IMR-90 (cell line): ENCODE measurements around the gene NDUFAF7. TPM values are rescaled to one million over a fixed set of nuclear protein-coding genes. Genes with fewer than 3 reads are reported as not detected.
A peak's percentile ranks its signal among the peaks of the same experiment; 100 is the strongest.

Experiments used
- ATAC-seq: fragments of 200-7000 bp; cut with Tn5 transposase; 2 replicates; pipeline ENCODE4 v1.9.1; 2020; ENCODE audit warnings: low read depth, mild to moderate bottlenecking, moderate library complexity
- BruUV-seq: library from RNA; stranded (reverse); fragments of 400-500 nt; replicated peaks from 2 replicates; lab custom pipeline; 2021; lab: Mats Ljungman, UMichigan
- CTCF ChIA-PET: fragments of 300-600 bp; formaldehyde crosslinking; extraction: SDS; loops from one replicate; lab custom pipeline; 2021; ENCODE audit warnings: antibody characterized with exemption; lab: Yijun Ruan, JAX
- POLR2A ChIA-PET: fragments of 300-600 bp; sonication (Branson Sonifier 250); formaldehyde crosslinking; loops from one replicate; lab custom pipeline; 2022; ENCODE audit warnings: antibody characterized with exemption; ENCODE audit not compliant: unreplicated experiment; lab: Charles Lee
- DNase-seq: peaks from one replicate; pipeline ENCODE4 v3.0.0; 2013
- H2AFZ ChIP-seq: replicated peaks from 2 replicates; pipeline ENCODE3; 2013; ENCODE audit warnings: low read length, mild to moderate bottlenecking; ENCODE audit not compliant: poor library complexity
- H2AK5ac ChIP-seq: 2 replicates; pipeline ENCODE4 v1.6.1; 2013; ENCODE audit warnings: low read depth, low read length, inconsistent platforms
- H2AK9ac ChIP-seq: replicated peaks from 2 replicates; pipeline ENCODE3; 2013; ENCODE audit warnings: mild to moderate bottlenecking, low read depth, low read length, moderate library complexity; ENCODE audit not compliant: poor library complexity
- H2BK120ac ChIP-seq: 2 replicates; pipeline ENCODE4 v1.6.1; 2013; ENCODE audit warnings: low read depth, low read length, inconsistent platforms
- H2BK15ac ChIP-seq: 3 replicates; pipeline ENCODE4 v1.6.1; 2013; ENCODE audit warnings: low read depth, low read length, inconsistent platforms
- H2BK20ac ChIP-seq: 2 replicates; pipeline ENCODE4 v1.6.1; 2013; ENCODE audit warnings: low read depth, mild to moderate bottlenecking, inconsistent platforms, low read length, moderate library complexity
- H2BK5ac ChIP-seq: 2 replicates; pipeline ENCODE4 v1.6.1; 2013; ENCODE audit warnings: mild to moderate bottlenecking, low read depth, low read length, inconsistent platforms; ENCODE audit not compliant: poor library complexity, severe bottlenecking
- H3K14ac ChIP-seq: replicated peaks from 2 replicates; pipeline ENCODE4 v1.6.1; 2013; ENCODE audit warnings: low read depth, low read length, inconsistent platforms
- H3K18ac ChIP-seq: 2 replicates; pipeline ENCODE4 v1.6.1; 2013; ENCODE audit warnings: low read depth, low read length, control low read depth
- H3K23ac ChIP-seq: 2 replicates; pipeline ENCODE4 v1.6.1; 2013; ENCODE audit warnings: low read depth, low read length, inconsistent platforms
- H3K27ac ChIP-seq: 2 replicates; pipeline ENCODE4 v1.5.1; 2013; ENCODE audit warnings: mild to moderate bottlenecking, control low read depth, low read length; ENCODE audit not compliant: insufficient read depth
- H3K27me3 ChIP-seq: 2 replicates; pipeline ENCODE4 v1.6.1; 2013; ENCODE audit warnings: low read length; ENCODE audit not compliant: control insufficient read depth, insufficient read depth
- H3K36me3 ChIP-seq: 2 replicates; pipeline ENCODE4 v1.6.1; 2013; ENCODE audit warnings: low read length, mixed read lengths; ENCODE audit not compliant: control insufficient read depth, insufficient read depth
- H3K4ac ChIP-seq: 2 replicates; pipeline ENCODE4 v1.6.1; 2013; ENCODE audit warnings: low read depth, low read length, inconsistent platforms
- H3K4me1 ChIP-seq: 2 replicates; pipeline ENCODE4 v1.6.1; 2013; ENCODE audit warnings: low read length, mixed read lengths; ENCODE audit not compliant: control insufficient read depth, insufficient read depth
- H3K4me2 ChIP-seq: 2 replicates; pipeline ENCODE4 v1.6.1; 2013; ENCODE audit warnings: low read depth, mild to moderate bottlenecking, control low read depth, low read length, moderate library complexity
- H3K4me3 ChIP-seq: 2 replicates; pipeline ENCODE4 v1.5.1; 2013; ENCODE audit warnings: low read depth, mild to moderate bottlenecking, control low read depth, low read length, moderate library complexity; ENCODE audit not compliant: insufficient read depth
- H3K56ac ChIP-seq: 2 replicates; pipeline ENCODE4 v1.6.1; 2013; ENCODE audit warnings: low read length, inconsistent platforms; ENCODE audit not compliant: insufficient read depth; ENCODE audit errors: extremely low read depth
- H3K79me1 ChIP-seq, 2 experiments: 2 replicates each; pipeline ENCODE4 v1.6.1; 2013; ENCODE audit warnings: low read length in 2 of 2, inconsistent platforms in 1 of 2, low read depth in 1 of 2
- H3K9ac ChIP-seq: 2 replicates; pipeline ENCODE4 v1.6.1; 2013; ENCODE audit warnings: low read depth, low read length, control low read depth
- H3K9me1 ChIP-seq: 2 replicates; pipeline ENCODE4 v1.6.1; 2013; ENCODE audit warnings: low read length, inconsistent platforms; ENCODE audit not compliant: insufficient read depth
- H3K9me3 ChIP-seq: 2 replicates; pipeline ENCODE4 v1.6.1; 2013; ENCODE audit warnings: low read length; ENCODE audit not compliant: control insufficient read depth, insufficient read depth
- H4K20me1 ChIP-seq: 2 replicates; pipeline ENCODE4 v1.6.1; 2013; ENCODE audit warnings: low read length, inconsistent platforms; ENCODE audit not compliant: insufficient read depth
- H4K5ac ChIP-seq: 2 replicates; pipeline ENCODE4 v1.6.1; 2013; ENCODE audit warnings: mild to moderate bottlenecking, low read depth, low read length, control low read depth
- H4K8ac ChIP-seq, 2 experiments: 2 replicates each; pipeline ENCODE4 v1.6.1; 2013; ENCODE audit warnings: low read depth in 2 of 2, low read length in 2 of 2, control low read depth in 1 of 2, inconsistent platforms in 1 of 2
- H4K91ac ChIP-seq: 2 replicates; pipeline ENCODE4 v1.6.1; 2013; ENCODE audit warnings: low read depth, low read length, inconsistent platforms; ENCODE audit not compliant: insufficient read depth
- BHLHE40 ChIP-seq: fragments of 150-350 bp; IDR thresholded peaks from 2 replicates; pipeline ENCODE4 v1.6.1; 2016; ENCODE audit warnings: mild to moderate bottlenecking, low read depth, low read length
- CEBPB ChIP-seq: IDR thresholded peaks from 2 replicates; pipeline ENCODE4 v1.6.1; 2012; ENCODE audit warnings: low read depth, low read length, improper control_type of control experiment
- CHD1 ChIP-seq: IDR thresholded peaks from 2 replicates; pipeline ENCODE4 v1.6.1; 2012; ENCODE audit warnings: low read depth, low read length, improper control_type of control experiment
- CTCF ChIP-seq: conservative IDR thresholded peaks from 2 replicates; pipeline ENCODE4 v1.5.1; 2012; ENCODE audit warnings: mild to moderate bottlenecking, low read depth, low read length, improper control_type of control experiment
- ELK1 ChIP-seq: fragments of 150-350 bp; IDR thresholded peaks from 2 replicates; pipeline ENCODE4 v1.6.1; 2016; ENCODE audit warnings: low read depth, mild to moderate bottlenecking, low read length, moderate library complexity, borderline replicate concordance
- FOS ChIP-seq: fragments of 150-350 bp; IDR thresholded peaks from 2 replicates; pipeline ENCODE4 v1.6.1; 2016; ENCODE audit warnings: low read depth, low read length
- MAFK ChIP-seq: IDR thresholded peaks from 2 replicates; pipeline ENCODE4 v1.6.1; 2012; ENCODE audit warnings: low read depth, low read length, improper control_type of control experiment
- MXI1 ChIP-seq: IDR thresholded peaks from 2 replicates; pipeline ENCODE4 v1.6.1; 2012; ENCODE audit warnings: low read depth, mild to moderate bottlenecking, low read length, moderate library complexity, borderline replicate concordance
- NFE2L2 ChIP-seq: fragments of 150-350 bp; IDR thresholded peaks from 2 replicates; pipeline ENCODE4 v1.6.1; 2016; ENCODE audit warnings: low read depth, mild to moderate bottlenecking, low read length
- POLR2A ChIP-seq: IDR thresholded peaks from 2 replicates; pipeline ENCODE4 v1.6.1; 2012; ENCODE audit warnings: mild to moderate bottlenecking, low read depth, low read length
- RAD21 ChIP-seq: IDR thresholded peaks from 2 replicates; pipeline ENCODE4 v1.6.1; 2012; ENCODE audit warnings: low read length, improper control_type of control experiment
- RCOR1 ChIP-seq: IDR thresholded peaks from 2 replicates; pipeline ENCODE4 v1.6.1; 2012; ENCODE audit warnings: mild to moderate bottlenecking, low read length, improper control_type of control experiment; ENCODE audit not compliant: insufficient replicate concordance
- RFX5 ChIP-seq: IDR thresholded peaks from 2 replicates; pipeline ENCODE4 v1.8.0; 2012; ENCODE audit warnings: low read depth, mild to moderate bottlenecking, low read length, moderate library complexity
- SMC3 ChIP-seq: fragments of 150-350 bp; IDR thresholded peaks from 2 replicates; pipeline ENCODE4 v1.6.1; 2016; ENCODE audit warnings: low read depth, mild to moderate bottlenecking, antibody characterized with exemption, low read length, moderate library complexity
- USF2 ChIP-seq: fragments of 150-350 bp; IDR thresholded peaks from 2 replicates; pipeline ENCODE4 v1.6.1; 2017; ENCODE audit warnings: mild to moderate bottlenecking, antibody characterized with exemption, low read length, low read depth
- WGBS, 2 experiments: methylation state at CpG; one replicate each; pipeline versions ENCODE4 v1.1.5 to v1.1.7; 2013; ENCODE audit warnings: missing lambda C conversion rate in 2 of 2; ENCODE audit not compliant: insufficient read length in 1 of 2; ENCODE audit errors: extremely low coverage in 2 of 2; 5-methylcytosine and 5-hydroxymethylcytosine counted together
- dilution Hi-C: fragments of 300-500 bp; cut with HindIII; formaldehyde crosslinking; loops from one replicate; pipeline ENCODE4 v1.14.3; 2018; ENCODE audit warnings: low sequenced_read_pairs; ENCODE audit not compliant: unreplicated experiment
- in situ Hi-C: fragments of 300-500 bp; cut with MboI; formaldehyde crosslinking; loops from 3 replicates; pipeline ENCODE4 v1.14.3; 2019; ENCODE audit warnings: low sequenced_read_pairs, inconsistent platforms, mixed read lengths
- intact Hi-C: fragments of 100-400 bp; cut with micrococcal nuclease; formaldehyde crosslinking; loops from 2 replicates; pipeline ENCODE4 v1.10.0; 2022
- polyA plus RNA-seq, 3 experiments: library from polyadenylated mRNA; depleted of rRNA; stranded (reverse); fragments of >200 nt; gene quantifications; 2 replicates each; pipeline ENCODE4 v1.2.3, GENCODE V29; 2012; ENCODE audit warnings: low replicate concordance in 1 of 3
- total RNA-seq: library from RNA; depleted of rRNA; stranded (reverse); fragments of >200 nt; gene quantifications from 2 replicates; pipeline ENCODE4 v1.2.3, GENCODE V29; 2012

NDUFAF7 gene
- total and polyA plus RNA-seq, 2 of the 4 experiments (the other 2 are of a cell fraction), result 9.9 to 17.4 TPM

- H2BK5ac ChIP-seq, result no peak overlapping the region
- peaks cover 32% of the 10 kb centered on the region for H3K36me3 ChIP-seq
- dilution Hi-C loops (no loop called here), intact Hi-C loops (loop anchor here (5.0 kb wide), 1 partner anchor 55 kb away; the partner anchor contains the start of gene EIF2AK2), in situ Hi-C loops (no loop called here)
- H2BK20ac ChIP-seq, result no peak overlapping the region
- DNase-seq (peak; percentile 25), ATAC-seq (peak; percentile 51; the same call in 1 of the 2 replicates)
- no peaks in the 10 kb centered on the region for H3K4me1 ChIP-seq
- H2AK9ac ChIP-seq, result no peak overlapping the region
- H2AFZ ChIP-seq, result no peak overlapping the region
- no peaks in the 10 kb centered on the region; the same call in 1 of the 2 replicates for H3K9me3 ChIP-seq
- no peak overlapping the region for H4K5ac ChIP-seq
- no peaks in the 10 kb centered on the region for H3K27me3 ChIP-seq
- H3K27ac ChIP-seq, result no peak overlapping the region
- no peak overlapping the region for H3K14ac ChIP-seq
- H4K91ac ChIP-seq, result no peak overlapping the region
- TF ChIP-seq CHD1, result no peak
- TF ChIP-seq POLR2A, result no peak
- TF ChIP-seq CTCF, result no peak
- TF ChIP-seq RFX5, result no peak
- TF ChIP-seq RCOR1, result no peak
- no peak for TF ChIP-seq SMC3
- TF ChIP-seq MAFK, result no peak; the same call in 1 of the 2 replicates
- no peak for TF ChIP-seq RAD21
- TF ChIP-seq NFE2L2, result no peak
- no peak for TF ChIP-seq FOS
- no peak for TF ChIP-seq MXI1
- no peak for TF ChIP-seq ELK1
- no peak for TF ChIP-seq USF2
- TF ChIP-seq BHLHE40, result no peak
- no peak for TF ChIP-seq CEBPB
- H4K20me1 ChIP-seq, result no peaks in the 10 kb centered on the region
- H3K9me1 ChIP-seq, result no peaks in the 10 kb centered on the region
- no peak overlapping the region for H3K4ac ChIP-seq
- H3K18ac ChIP-seq, result no peak overlapping the region
- WGBS, 2 experiments, result no CpG with 5 or more reads among the region's 3 CpGs
- no peak overlapping the region for H3K4me3 ChIP-seq
- no peak overlapping the region for H2BK120ac ChIP-seq
- H3K9ac ChIP-seq, result no peak overlapping the region
- H3K79me1 ChIP-seq, result peaks cover under 1 to 16% of the 10 kb centered on the region in 2 experiments; a peak in 3 of 4 replicates
- no peak overlapping the region for H3K23ac ChIP-seq
- H3K4me2 ChIP-seq, result no peak overlapping the region
- ChIA-PET POLR2A (no interaction called here), CTCF (no interaction called here)
- no peak overlapping the region for H4K8ac ChIP-seq
- BruUV-seq, result no TSS peak
- H2AK5ac ChIP-seq, result no peak overlapping the region
- no peak overlapping the region for H3K56ac ChIP-seq
- no peak overlapping the region for H2BK15ac ChIP-seq
These were observed 19.5 kb upstream of the NDUFAF7 start for GRCh38 chr2:37211939-37212338.
